PC-9 (cell line): ENCODE results near the gene PCGF3. TPM values are rescaled to one million over a fixed set of nuclear protein-coding genes. Genes with fewer than 3 reads are reported as not detected.
"Not testable (repeated sequence)": the region's sequence is repeated elsewhere in the genome, so short reads cannot be mapped to it uniquely, and the experiment has no call there.

ENCODE experiments used
- BruUV-seq: library from RNA; stranded (reverse); fragments of 400-500 nt; replicated peaks from 2 replicates; lab custom pipeline; 2021; lab: Mats Ljungman, UMichigan
- CTCF ChIA-PET: fragments of 300-600 bp; sonication (Branson Sonifier 250); formaldehyde crosslinking; loops from one replicate; lab custom pipeline; 2022; ENCODE audit warnings: antibody characterized with exemption; lab: Charles Lee
- POLR2A ChIA-PET: fragments of 300-600 bp; sonication (Branson Sonifier 250); formaldehyde crosslinking; loops from one replicate; lab custom pipeline; 2022; ENCODE audit warnings: antibody characterized with exemption; ENCODE audit not compliant: unreplicated experiment; lab: Charles Lee
- DNase-seq, 2 experiments: peaks; one replicate each; pipeline versions ENCODE4 v3.0.0 to v3.0.0-alpha.2; 2015 to 2022; ENCODE audit warnings: mixed read lengths in 1 of 2
- H2AFZ ChIP-seq: fragments of 200-600 bp; sonication (generic); 2 replicates; pipeline ENCODE4 v1.8.1; 2017; ENCODE audit warnings: antibody characterized with exemption
- H3F3A ChIP-seq: fragments of 200-600 bp; sonication (generic); 2 replicates; pipeline ENCODE4 v1.8.1; 2017; ENCODE audit warnings: antibody characterized with exemption, mild to moderate bottlenecking, low read depth; ENCODE audit not compliant: insufficient read depth
- H3K27ac ChIP-seq: fragments of 200-600 bp; sonication (generic); 2 replicates; pipeline ENCODE4 v1.6.1; 2016; ENCODE audit warnings: mixed run types
- H3K27me3 ChIP-seq: fragments of 200-600 bp; sonication (generic); 2 replicates; pipeline ENCODE4 v1.6.1; 2016; ENCODE audit warnings: low read depth, mixed run types; ENCODE audit not compliant: insufficient read depth
- H3K36me3 ChIP-seq: fragments of 200-600 bp; sonication (generic); 2 replicates; pipeline ENCODE4 v1.6.1; 2016; ENCODE audit warnings: low read depth, mixed run types
- H3K4me1 ChIP-seq: fragments of 200-600 bp; sonication (generic); replicated peaks from 2 replicates; pipeline ENCODE4 v1.6.1; 2016; ENCODE audit warnings: mixed run types; ENCODE audit not compliant: insufficient read depth
- H3K4me2 ChIP-seq: fragments of 200-600 bp; sonication (generic); 2 replicates; pipeline ENCODE4 v1.6.1; 2017; ENCODE audit warnings: mixed run types
- H3K4me3 ChIP-seq: fragments of 200-600 bp; sonication (generic); 2 replicates; pipeline ENCODE4 v1.6.1; 2016; ENCODE audit warnings: mixed run types
- H3K79me2 ChIP-seq: fragments of 200-600 bp; sonication (generic); 2 replicates; pipeline ENCODE4 v1.6.1; 2017; ENCODE audit warnings: low read depth, mixed run types
- H3K9me2 ChIP-seq: fragments of 200-600 bp; sonication (generic); 2 replicates; pipeline ENCODE4 v1.8.1; 2017; ENCODE audit warnings: mild to moderate bottlenecking; ENCODE audit not compliant: insufficient read depth
- H3K9me3 ChIP-seq: fragments of 200-600 bp; sonication (generic); 2 replicates; pipeline ENCODE4 v1.8.1; 2016; ENCODE audit warnings: low read depth; ENCODE audit not compliant: insufficient read depth
- H4K20me1 ChIP-seq: fragments of 200-600 bp; sonication (generic); 2 replicates; pipeline ENCODE4 v1.8.1; 2017; ENCODE audit not compliant: insufficient read depth
- EZH2 ChIP-seq: fragments of 200-600 bp; sonication (generic); IDR thresholded peaks from 2 replicates; pipeline ENCODE4 v1.8.0; 2017; ENCODE audit warnings: antibody characterized with exemption, low read depth
- intact Hi-C: fragments of 100-400 bp; cut with micrococcal nuclease; formaldehyde crosslinking; loops from one replicate; pipeline ENCODE4 v1.10.0; 2022; ENCODE audit not compliant: unreplicated experiment
- total RNA-seq: library from RNA; stranded (reverse); gene quantifications from 2 replicates; pipeline ENCODE4 v1.2.3, GENCODE V29; 2021
- TF ChIP-seq, protein P1 (sequence below): fragments of 200-600 bp; sonication (generic); conservative IDR thresholded peaks from 2 replicates; pipeline ENCODE4 v1.6.1; 2017; ENCODE audit warnings: mixed run types, antibody characterized with exemption, mild to moderate bottlenecking, moderate library complexity

The PCGF3 gene
- total RNA-seq, 1 experiment from 2014 or later, result 60.8 TPM

DNA sequence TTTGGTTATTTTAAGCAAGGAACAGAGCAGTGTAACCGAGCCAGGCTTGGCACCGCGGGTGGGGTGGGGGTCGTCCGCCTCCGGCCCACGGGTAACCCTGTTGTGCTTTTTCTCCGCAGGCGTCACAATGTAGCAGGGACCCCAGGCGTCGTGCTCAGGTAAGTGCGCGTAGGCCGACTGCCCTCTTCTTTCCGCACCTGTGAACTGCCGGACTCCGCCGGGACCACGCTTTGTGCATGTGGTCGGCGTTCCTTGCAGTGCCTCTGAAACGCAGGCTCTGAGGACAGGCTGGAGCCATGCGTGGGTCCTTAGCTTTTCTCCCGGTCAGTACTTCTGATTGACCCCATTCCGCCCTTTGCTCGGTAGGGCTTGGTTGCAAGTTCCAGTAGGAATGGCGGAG lies 24.9 kb downstream of the PCGF3 start:
- CTCF ChIA-PET, result no interaction called here
- H3K27ac ChIP-seq, result no peak overlapping the region
- no peaks in the 10 kb centered on the region for H3K9me3 ChIP-seq
- BruUV-seq, result no TSS peak
- peaks cover 30% of the 10 kb centered on the region for H4K20me1 ChIP-seq
- 0 out of 2 replicates have a peak, but pooled peaks cover 4% of the 10 kb centered on the region for H3K79me2 ChIP-seq
- POLR2A ChIA-PET, result no interaction called here
- no peak overlapping the region for H3K4me2 ChIP-seq
- H2AFZ ChIP-seq, result no peak overlapping the region
- 0 out of 2 replicates have a peak, but pooled peaks cover 4% of the 10 kb centered on the region for H3K36me3 ChIP-seq
- intact Hi-C loops, result no loop called here
- no peak overlapping the region for H3K4me3 ChIP-seq
- H3K4me1 ChIP-seq, result no peaks in the 10 kb centered on the region
- H3K27me3 ChIP-seq, result no peaks in the 10 kb centered on the region
- DNase-seq, result no peak
- H3K9me2 ChIP-seq, result no peaks in the 10 kb centered on the region
- H3F3A ChIP-seq, result peaks cover 10% of the 10 kb centered on the region; the same call in 1 of the 2 replicates
- TF ChIP-seq, protein P1, sequence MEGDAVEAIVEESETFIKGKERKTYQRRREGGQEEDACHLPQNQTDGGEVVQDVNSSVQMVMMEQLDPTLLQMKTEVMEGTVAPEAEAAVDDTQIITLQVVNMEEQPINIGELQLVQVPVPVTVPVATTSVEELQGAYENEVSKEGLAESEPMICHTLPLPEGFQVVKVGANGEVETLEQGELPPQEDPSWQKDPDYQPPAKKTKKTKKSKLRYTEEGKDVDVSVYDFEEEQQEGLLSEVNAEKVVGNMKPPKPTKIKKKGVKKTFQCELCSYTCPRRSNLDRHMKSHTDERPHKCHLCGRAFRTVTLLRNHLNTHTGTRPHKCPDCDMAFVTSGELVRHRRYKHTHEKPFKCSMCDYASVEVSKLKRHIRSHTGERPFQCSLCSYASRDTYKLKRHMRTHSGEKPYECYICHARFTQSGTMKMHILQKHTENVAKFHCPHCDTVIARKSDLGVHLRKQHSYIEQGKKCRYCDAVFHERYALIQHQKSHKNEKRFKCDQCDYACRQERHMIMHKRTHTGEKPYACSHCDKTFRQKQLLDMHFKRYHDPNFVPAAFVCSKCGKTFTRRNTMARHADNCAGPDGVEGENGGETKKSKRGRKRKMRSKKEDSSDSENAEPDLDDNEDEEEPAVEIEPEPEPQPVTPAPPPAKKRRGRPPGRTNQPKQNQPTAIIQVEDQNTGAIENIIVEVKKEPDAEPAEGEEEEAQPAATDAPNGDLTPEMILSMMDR, result no peak
- no peak for TF ChIP-seq EZH2

DNA sequence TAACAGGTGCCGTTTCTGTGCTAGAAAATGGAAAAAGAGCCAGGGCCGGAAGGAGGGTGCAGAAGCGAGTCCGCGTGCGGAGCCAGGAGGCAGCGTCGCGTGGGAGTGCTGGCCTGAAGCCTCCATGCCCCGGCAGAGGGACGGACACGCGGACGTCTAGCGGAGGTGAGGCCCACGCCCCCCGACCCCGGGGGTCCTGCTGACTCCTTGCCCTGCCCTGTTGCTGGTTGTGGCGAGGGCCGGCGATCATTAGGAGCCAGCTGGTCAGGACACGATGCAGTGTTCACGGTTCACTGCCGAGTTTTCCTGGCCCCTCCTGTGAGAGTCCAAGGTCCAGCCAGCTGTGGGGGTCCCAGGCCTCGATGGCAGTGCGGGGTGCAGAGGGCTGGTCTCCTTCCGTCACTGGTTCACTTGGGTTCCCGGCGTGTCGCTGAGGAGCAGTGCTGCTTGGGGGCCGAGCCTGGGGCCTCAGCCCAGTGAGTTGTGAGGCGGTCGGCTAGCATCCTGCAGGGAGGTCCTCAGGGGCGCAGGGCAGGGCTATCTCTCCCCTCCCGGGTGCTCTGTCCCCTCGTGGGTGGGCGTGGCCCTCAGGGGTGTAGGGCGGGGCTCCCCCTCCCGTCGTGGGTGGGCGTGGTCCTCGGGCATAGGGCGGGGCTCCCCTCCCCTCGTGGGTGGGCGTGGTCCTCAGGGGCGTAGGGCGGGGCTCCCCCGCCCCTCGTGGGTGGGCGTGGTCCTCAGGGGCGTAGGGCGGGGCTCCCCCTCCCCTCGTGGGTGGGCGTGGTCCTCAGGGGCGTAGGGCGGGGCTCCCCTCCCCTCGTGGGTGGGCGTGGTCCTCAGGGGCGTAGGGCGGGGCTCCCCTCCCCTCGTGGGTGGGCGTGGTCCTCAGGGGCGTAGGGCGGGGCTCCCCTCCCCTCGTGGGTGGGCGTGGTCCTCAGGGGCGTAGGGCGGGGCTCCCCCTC lies 25.6 kb downstream of the PCGF3 start:
- H2AFZ ChIP-seq, H3K9me3 ChIP-seq, DNase-seq, BruUV-seq, intact Hi-C loops, H3K27me3 ChIP-seq, H3K4me2 ChIP-seq, H3K27ac ChIP-seq, H3K79me2 ChIP-seq, CTCF ChIA-PET, H3K36me3 ChIP-seq, H3K4me3 ChIP-seq, H3K4me1 ChIP-seq, POLR2A ChIA-PET, H3K9me2 ChIP-seq: not testable (repeated sequence)
- H3F3A ChIP-seq, result peaks cover 10% of the 10 kb centered on the region; the same call in 1 of the 2 replicates
- peaks cover 25% of the 10 kb centered on the region for H4K20me1 ChIP-seq

DNA sequence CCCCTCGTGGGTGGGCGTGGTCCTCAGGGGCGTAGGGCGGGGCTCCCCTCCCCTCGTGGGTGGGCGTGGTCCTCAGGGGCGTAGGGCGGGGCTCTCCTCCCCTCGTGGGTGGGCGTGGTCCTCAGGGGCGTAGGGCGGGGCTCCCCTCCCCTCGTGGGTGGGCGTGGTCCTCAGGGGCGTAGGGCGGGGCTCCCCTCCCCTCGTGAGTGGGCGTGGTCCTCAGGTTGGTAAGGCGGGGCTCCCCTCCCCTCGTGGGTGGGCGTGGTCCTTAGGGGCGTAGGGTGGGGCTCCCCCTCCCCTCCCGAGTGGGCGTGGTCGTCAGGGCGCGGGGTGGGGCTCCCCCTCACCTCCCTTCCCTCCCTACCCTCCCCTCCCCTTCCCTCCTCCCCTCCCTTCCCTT lies 26.3 kb downstream of the PCGF3 start:
- H3K27me3 ChIP-seq, H2AFZ ChIP-seq, H3K4me1 ChIP-seq, CTCF ChIA-PET, H3K9me3 ChIP-seq, BruUV-seq, H3K27ac ChIP-seq, DNase-seq, POLR2A ChIA-PET, H3K4me3 ChIP-seq, intact Hi-C loops, H3K36me3 ChIP-seq, H3K4me2 ChIP-seq, H3K79me2 ChIP-seq, H3K9me2 ChIP-seq: not testable (repeated sequence)
- peaks cover 17% of the 10 kb centered on the region; the same call in 1 of the 2 replicates for H4K20me1 ChIP-seq
- H3F3A ChIP-seq, result peaks cover 10% of the 10 kb centered on the region; the same call in 1 of the 2 replicates

DNA sequence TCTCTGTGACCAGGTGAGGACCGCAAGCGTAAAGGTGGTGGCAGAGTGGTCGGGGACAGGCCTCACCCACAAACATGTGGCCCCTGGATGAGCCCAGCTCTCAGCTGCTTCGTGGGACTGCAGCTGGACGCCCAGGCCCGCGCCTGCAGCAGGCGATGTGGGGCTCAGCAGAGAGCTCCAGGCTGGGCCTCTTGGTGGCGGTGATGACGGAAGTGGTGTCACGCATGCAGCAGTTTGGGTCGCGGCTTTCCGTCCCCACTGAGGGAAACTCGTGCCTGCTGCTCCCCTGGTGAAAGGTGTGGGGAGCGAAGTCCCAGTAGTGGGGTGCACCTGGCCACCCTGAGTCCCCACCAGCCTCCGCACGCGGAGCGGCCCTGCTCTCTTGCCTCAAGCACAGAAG lies 26.9 kb downstream of the PCGF3 start:
- no peak overlapping the region for H2AFZ ChIP-seq
- no peak overlapping the region for H3K27ac ChIP-seq
- ChIA-PET POLR2A (no interaction called here), CTCF (no interaction called here)
- H3K79me2 ChIP-seq, result peaks cover 4% of the 10 kb centered on the region; the same call in 1 of the 2 replicates
- H3K4me2 ChIP-seq, result no peak overlapping the region
- H3F3A ChIP-seq, result peaks cover 10% of the 10 kb centered on the region; the same call in 1 of the 2 replicates
- TF ChIP-seq, protein P1, result no peak
- TF ChIP-seq EZH2, result no peak
- intact Hi-C loops, result no loop called here
- no peaks in the 10 kb centered on the region for H3K9me2 ChIP-seq
- 0 out of 2 replicates have a peak, but pooled peaks cover 4% of the 10 kb centered on the region for H3K36me3 ChIP-seq
- peaks cover 12% of the 10 kb centered on the region; the same call in 1 of the 2 replicates for H4K20me1 ChIP-seq
- BruUV-seq, result no TSS peak
- no peak for DNase-seq
- no peak overlapping the region for H3K4me3 ChIP-seq
- no peaks in the 10 kb centered on the region for H3K27me3 ChIP-seq
- H3K9me3 ChIP-seq, result no peaks in the 10 kb centered on the region
- no peaks in the 10 kb centered on the region for H3K4me1 ChIP-seq
